ENCODE results near the gene PTH1R. TPM values are rescaled to one million over a fixed set of nuclear protein-coding genes. Genes with fewer than 3 reads are reported as not detected.

Gene PTH1R
- total RNA-seq, 1 experiment from 2014 or later, result 1.0 TPM

DNA sequence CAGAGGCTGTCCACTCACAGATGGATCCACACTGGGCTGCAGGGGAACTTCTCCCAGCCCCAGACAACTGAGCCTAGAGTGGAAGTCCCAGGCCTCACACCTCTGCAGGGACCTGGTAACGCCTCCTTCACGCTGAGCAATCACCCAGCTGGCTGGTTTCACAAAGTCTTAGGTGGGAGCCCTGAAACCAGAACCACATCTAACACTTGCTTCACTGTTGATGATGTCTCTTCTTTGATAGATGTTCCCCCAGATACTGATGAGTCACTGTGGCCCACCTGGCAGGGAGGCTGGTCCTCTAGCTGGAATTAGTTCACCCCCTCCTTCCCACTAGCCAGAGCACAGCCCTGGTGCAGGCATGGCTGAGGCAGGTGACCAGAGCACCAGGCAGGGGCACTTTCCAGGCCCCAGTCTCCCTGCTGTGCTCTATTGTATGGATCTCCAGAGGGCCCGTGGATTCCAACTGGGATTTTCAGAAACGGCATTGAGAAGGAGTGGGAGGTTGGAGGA, 47.8 kb upstream of the PTH1R start:
- H3K27ac ChIP-seq (ENCODE audit: insufficient read length, low read depth, low read length), result no peak overlapping the region
- Mint-ChIP-seq H3K27me3 (ENCODE audit: low read depth) (peaks cover 8% of the 10 kb centered on the region), H3K9me3 (no peaks in the 10 kb centered on the region; a peak in 1 of 5 replicates), H3K36me3 (ENCODE audit: insufficient read depth in 1 of 3, low read depth in 3 of 3) (no peaks in the 10 kb centered on the region; a peak in 1 of 7 replicates), H3K4me3 (no peak overlapping the region), H3K27ac (no peak overlapping the region; a peak in 2 of 7 replicates), H3K4me1 (peaks cover 10 to 21% of the 10 kb centered on the region in 2 experiments)
- H2BK20ac ChIP-seq (ENCODE audit: low read depth, low read length, poor library complexity, severe bottlenecking), result no peak overlapping the region
- H2BK120ac ChIP-seq (ENCODE audit: low read depth, low read length, poor library complexity, severe bottlenecking), result no peak overlapping the region
- WGBS (ENCODE audit: extremely low coverage, insufficient read length, low lambda C conversion rate), result no CpG with 5 or more reads among the region's 4 CpGs
- no peaks in the 10 kb centered on the region for H3K79me2 ChIP-seq (ENCODE audit: insufficient read depth, low read length)
- H3K4ac ChIP-seq (ENCODE audit: low read depth, low read length), result no peak overlapping the region
- no peak overlapping the region for H3T11ph ChIP-seq (ENCODE audit: low read length)
- no peak overlapping the region for H2BK15ac ChIP-seq (ENCODE audit: low read depth, low read length)
- no peaks in the 10 kb centered on the region for H3K4me1 ChIP-seq (ENCODE audit: insufficient read depth, low read length)
- no peak overlapping the region for H4K8ac ChIP-seq (replicated peaks; ENCODE audit: insufficient read length, low read depth, low read length)
- no peaks in the 10 kb centered on the region for H3K9me3 ChIP-seq (ENCODE audit: control insufficient read depth, low read depth, low read length)
- no peak overlapping the region for H2AFZ ChIP-seq (ENCODE audit: low read length)
- H3K23me2 ChIP-seq (ENCODE audit: insufficient read length, low read depth, low read length, poor library complexity, severe bottlenecking), result no peaks in the 10 kb centered on the region
- no peaks in the 10 kb centered on the region for H4K20me1 ChIP-seq (ENCODE audit: control insufficient read depth, insufficient read depth, insufficient read length)
- no peaks in the 10 kb centered on the region for H3K79me1 ChIP-seq (ENCODE audit: insufficient read depth, low read depth, low read length, poor library complexity, severe bottlenecking)
- H2BK5ac ChIP-seq (ENCODE audit: insufficient read length, low read length), result no peak overlapping the region
- no peak overlapping the region for H3K14ac ChIP-seq (ENCODE audit: insufficient read depth, low read length)
- no peaks in the 10 kb centered on the region for H3K27me3 ChIP-seq (ENCODE audit: insufficient read depth, low read length)
- H3K18ac ChIP-seq (ENCODE audit: insufficient read length, low read depth, low read length), result no peak overlapping the region
- H3K4me2 ChIP-seq (ENCODE audit: insufficient read depth, insufficient read length, low read length), result no peak overlapping the region
- H3K9ac ChIP-seq (ENCODE audit: extremely low read depth, insufficient read length, low read length), result no peak overlapping the region
- H3K56ac ChIP-seq (ENCODE audit: insufficient read length, low read depth, low read length), result no peak overlapping the region
- TF ChIP-seq CTCF (conservative IDR thresholded peaks at IDR 0.05), result no peak
- H4K91ac ChIP-seq (ENCODE audit: insufficient read length, low read depth, low read length), result no peak overlapping the region
- H3K23ac ChIP-seq (ENCODE audit: insufficient read length, low read depth, low read length), result no peak overlapping the region
- DNase-seq, result no peak
- no peak overlapping the region for H2BK12ac ChIP-seq (ENCODE audit: insufficient read length, low read depth, low read length)
- H2AK5ac ChIP-seq (ENCODE audit: insufficient read length, low read length), result no peak overlapping the region
- no peak overlapping the region for H4K5ac ChIP-seq (ENCODE audit: insufficient read length, low read depth, low read length)

All from H9 (cell line).